Fibroblast of lung (primary cell): ENCODE data around the gene CAST.

ENCODE experiments used
- EZH2 ChIP-seq: IDR thresholded peaks from 2 replicates; pipeline ENCODE4 v1.5.1; 2012; ENCODE audit warnings: low read length, control low read depth, mild to moderate bottlenecking; ENCODE audit errors: missing control alignments
- TF ChIP-seq, protein P1 (sequence below), 2 donors: IDR thresholded peaks in 1 of 2; conservative IDR thresholded peaks in 1 of 2; 1 replicate in 1 of 2; 2 replicates in 1 of 2; pipeline ENCODE4 v1.5.1; 2011 to 2012; ENCODE audit warnings: low read length in 2 of 2, control low read depth in 1 of 2, inconsistent platforms in 1 of 2, low read depth in 1 of 2, mild to moderate bottlenecking in 1 of 2

DNA sequence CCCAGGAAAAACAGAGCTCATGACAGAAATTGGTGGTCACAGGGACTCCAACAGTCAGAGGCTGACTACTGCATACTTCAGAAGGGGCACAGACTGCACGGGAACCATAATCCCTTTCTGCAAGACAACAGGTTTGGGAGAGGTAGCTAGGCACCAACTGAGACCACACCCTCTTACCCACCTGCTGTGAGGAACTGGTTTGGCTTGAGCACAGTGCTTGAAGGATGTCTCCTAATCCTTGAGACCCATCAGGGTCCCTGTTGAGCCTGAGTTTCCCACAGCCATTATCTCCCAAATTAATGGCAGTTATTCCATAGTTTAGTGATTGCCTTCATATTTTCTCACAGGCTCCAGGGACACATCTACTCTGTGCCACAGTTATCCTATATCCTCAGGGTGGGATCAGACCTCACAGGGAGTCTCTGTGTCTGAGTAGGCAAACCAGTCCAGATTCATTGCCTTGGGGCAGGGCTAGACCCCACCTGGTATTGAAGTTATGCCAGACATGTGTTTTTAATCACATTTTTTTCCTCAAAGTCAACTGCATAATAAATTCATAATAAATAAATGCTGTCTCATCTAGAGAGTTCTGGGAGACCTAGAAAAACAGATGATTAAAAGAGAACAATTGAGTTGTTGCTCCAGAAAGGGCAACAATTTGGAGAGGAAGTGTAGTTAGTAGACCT is 9.3 kb upstream of the CAST start:
- TF ChIP-seq, protein P1, sequence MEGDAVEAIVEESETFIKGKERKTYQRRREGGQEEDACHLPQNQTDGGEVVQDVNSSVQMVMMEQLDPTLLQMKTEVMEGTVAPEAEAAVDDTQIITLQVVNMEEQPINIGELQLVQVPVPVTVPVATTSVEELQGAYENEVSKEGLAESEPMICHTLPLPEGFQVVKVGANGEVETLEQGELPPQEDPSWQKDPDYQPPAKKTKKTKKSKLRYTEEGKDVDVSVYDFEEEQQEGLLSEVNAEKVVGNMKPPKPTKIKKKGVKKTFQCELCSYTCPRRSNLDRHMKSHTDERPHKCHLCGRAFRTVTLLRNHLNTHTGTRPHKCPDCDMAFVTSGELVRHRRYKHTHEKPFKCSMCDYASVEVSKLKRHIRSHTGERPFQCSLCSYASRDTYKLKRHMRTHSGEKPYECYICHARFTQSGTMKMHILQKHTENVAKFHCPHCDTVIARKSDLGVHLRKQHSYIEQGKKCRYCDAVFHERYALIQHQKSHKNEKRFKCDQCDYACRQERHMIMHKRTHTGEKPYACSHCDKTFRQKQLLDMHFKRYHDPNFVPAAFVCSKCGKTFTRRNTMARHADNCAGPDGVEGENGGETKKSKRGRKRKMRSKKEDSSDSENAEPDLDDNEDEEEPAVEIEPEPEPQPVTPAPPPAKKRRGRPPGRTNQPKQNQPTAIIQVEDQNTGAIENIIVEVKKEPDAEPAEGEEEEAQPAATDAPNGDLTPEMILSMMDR (conservative IDR thresholded peaks at IDR 0.05 in 1 of 2, IDR thresholded peaks at IDR 0.05 in 1 of 2; ENCODE audit: low read depth in 1 of 2, low read length in 2 of 2), result no peak
- TF ChIP-seq EZH2, result no peak
